H9 (cell line): Measurements from ENCODE around the gene OR7D2. TPM values are rescaled to one million over a fixed set of nuclear protein-coding genes. Genes with fewer than 3 reads are reported as not detected.

Experiments used
- DNase-seq: peaks from one replicate; pipeline ENCODE4 v3.0.0-alpha.2; 2017
- H2AFZ ChIP-seq: one replicate; pipeline ENCODE4 v1.6.1; 2013; ENCODE audit warnings: mild to moderate bottlenecking, low read length, control low read depth, moderate library complexity
- H2AK5ac ChIP-seq: 2 replicates; pipeline ENCODE4 v1.6.1; 2013; ENCODE audit warnings: low read length, control low read depth, mixed read lengths; ENCODE audit not compliant: insufficient read length
- H2BK120ac ChIP-seq: one replicate; pipeline ENCODE4 v1.6.1; 2013; ENCODE audit warnings: low read depth, mild to moderate bottlenecking, low read length, control low read depth, inconsistent platforms; ENCODE audit not compliant: poor library complexity, severe bottlenecking
- H2BK12ac ChIP-seq: 2 replicates; pipeline ENCODE4 v1.6.1; 2013; ENCODE audit warnings: low read length, control low read depth, mixed read lengths, low read depth; ENCODE audit not compliant: insufficient read length
- H2BK15ac ChIP-seq: 2 replicates; pipeline ENCODE4 v1.6.1; 2013; ENCODE audit warnings: low read depth, low read length, control low read depth
- H2BK20ac ChIP-seq: one replicate; pipeline ENCODE4 v1.6.1; 2013; ENCODE audit warnings: low read depth, mild to moderate bottlenecking, low read length, control low read depth, inconsistent platforms; ENCODE audit not compliant: poor library complexity, severe bottlenecking
- H2BK5ac ChIP-seq: 2 replicates; pipeline ENCODE4 v1.6.1; 2013; ENCODE audit warnings: low read length, control low read depth, mixed read lengths; ENCODE audit not compliant: insufficient read length
- H3K14ac ChIP-seq: 2 replicates; pipeline ENCODE4 v1.6.1; 2013; ENCODE audit warnings: low read length, control low read depth; ENCODE audit not compliant: insufficient read depth
- H3K18ac ChIP-seq: 2 replicates; pipeline ENCODE4 v1.6.1; 2013; ENCODE audit warnings: low read depth, mild to moderate bottlenecking, mixed read lengths, low read length, control low read depth; ENCODE audit not compliant: insufficient read length
- H3K23ac ChIP-seq: 2 replicates; pipeline ENCODE4 v1.6.1; 2013; ENCODE audit warnings: low read length, control low read depth, mixed read lengths, low read depth; ENCODE audit not compliant: insufficient read length
- H3K23me2 ChIP-seq: 2 replicates; pipeline ENCODE4 v1.6.1; 2013; ENCODE audit warnings: low read depth, mild to moderate bottlenecking, mixed read lengths, low read length, control low read depth; ENCODE audit not compliant: insufficient read length, poor library complexity, severe bottlenecking
- H3K27ac ChIP-seq: 2 replicates; pipeline ENCODE4 v1.5.1; 2013; ENCODE audit warnings: low read length, control low read depth, mixed read lengths, low read depth; ENCODE audit not compliant: insufficient read length
- H3K27me3 ChIP-seq: 2 replicates; pipeline ENCODE4 v1.6.1; 2013; ENCODE audit warnings: low read length, control low read depth, inconsistent platforms; ENCODE audit not compliant: insufficient read depth
- H3K4ac ChIP-seq: 2 replicates; pipeline ENCODE4 v1.6.1; 2013; ENCODE audit warnings: low read depth, mild to moderate bottlenecking, control low read depth, inconsistent platforms, low read length, moderate library complexity
- H3K4me1 ChIP-seq: 2 replicates; pipeline ENCODE4 v1.6.1; 2013; ENCODE audit warnings: low read length, control low read depth, inconsistent platforms; ENCODE audit not compliant: insufficient read depth
- H3K4me2 ChIP-seq: 2 replicates; pipeline ENCODE4 v1.6.1; 2013; ENCODE audit warnings: low read length, control low read depth, mixed read lengths; ENCODE audit not compliant: insufficient read length, insufficient read depth
- H3K56ac ChIP-seq: 2 replicates; pipeline ENCODE4 v1.6.1; 2013; ENCODE audit warnings: low read depth, mild to moderate bottlenecking, mixed read lengths, low read length, control low read depth; ENCODE audit not compliant: insufficient read length
- H3K79me1 ChIP-seq: 2 replicates; pipeline ENCODE4 v1.6.1; 2013; ENCODE audit warnings: low read depth, mild to moderate bottlenecking, moderate library complexity, low read length, control low read depth, inconsistent platforms; ENCODE audit not compliant: insufficient read depth, poor library complexity, severe bottlenecking
- H3K79me2 ChIP-seq: 2 replicates; pipeline ENCODE4 v1.6.1; 2013; ENCODE audit warnings: low read length, control low read depth, inconsistent platforms; ENCODE audit not compliant: insufficient read depth
- H3K9ac ChIP-seq: 2 replicates; pipeline ENCODE4 v1.6.1; 2013; ENCODE audit warnings: low read length, control low read depth, mixed read lengths; ENCODE audit not compliant: insufficient read length; ENCODE audit errors: extremely low read depth
- H3K9me3 ChIP-seq: one replicate; pipeline ENCODE4 v1.6.1; 2013; ENCODE audit warnings: low read depth, low read length, inconsistent platforms; ENCODE audit not compliant: control insufficient read depth
- H3T11ph ChIP-seq: one replicate; pipeline ENCODE4 v1.6.1; 2013; ENCODE audit warnings: mild to moderate bottlenecking, low read length, control low read depth, inconsistent platforms
- H4K20me1 ChIP-seq: one replicate; pipeline ENCODE4 v1.6.1; 2013; ENCODE audit not compliant: control insufficient read depth, insufficient read length, insufficient read depth
- H4K5ac ChIP-seq: 2 replicates; pipeline ENCODE4 v1.6.1; 2013; ENCODE audit warnings: low read depth, mild to moderate bottlenecking, mixed read lengths, low read length, control low read depth; ENCODE audit not compliant: insufficient read length
- H4K8ac ChIP-seq: replicated peaks from 2 replicates; pipeline ENCODE4 v1.6.1; 2013; ENCODE audit warnings: low read length, control low read depth, mixed read lengths, low read depth; ENCODE audit not compliant: insufficient read length
- H4K91ac ChIP-seq: 2 replicates; pipeline ENCODE4 v1.6.1; 2013; ENCODE audit warnings: low read depth, mild to moderate bottlenecking, moderate library complexity, mixed read lengths, low read length, control low read depth; ENCODE audit not compliant: insufficient read length
- H3K27ac Mint-ChIP-seq, 3 experiments: 2 replicates in 2 of 3; 3 replicates in 1 of 3; pipeline ENCODE4 v1.8.0; 2020 to 2021; ENCODE audit warnings: mixed read lengths in 3 of 3, mild to moderate bottlenecking in 1 of 3, moderate library complexity in 1 of 3
- H3K27me3 Mint-ChIP-seq: 2 replicates; pipeline ENCODE4 v1.8.0; 2021; ENCODE audit warnings: low read depth, mild to moderate bottlenecking, moderate library complexity, mixed read lengths
- H3K36me3 Mint-ChIP-seq, 3 experiments: 2 replicates in 2 of 3; 3 replicates in 1 of 3; pipeline ENCODE4 v1.8.0; 2020 to 2021; ENCODE audit warnings: low read depth in 3 of 3, mixed read lengths in 3 of 3; ENCODE audit not compliant: insufficient read depth in 1 of 3
- H3K4me1 Mint-ChIP-seq, 2 experiments: 2 replicates each; pipeline ENCODE4 v1.8.0; 2020; ENCODE audit warnings: mixed read lengths in 2 of 2
- H3K4me3 Mint-ChIP-seq, 2 experiments: 2 replicates in 1 of 2; 3 replicates in 1 of 2; pipeline ENCODE4 v1.8.0; 2020 to 2021; ENCODE audit warnings: mild to moderate bottlenecking in 2 of 2, mixed read lengths in 2 of 2, moderate library complexity in 1 of 2
- H3K9me3 Mint-ChIP-seq, 2 experiments: 2 replicates in 1 of 2; 3 replicates in 1 of 2; pipeline ENCODE4 v1.8.0; 2020; ENCODE audit warnings: mild to moderate bottlenecking in 2 of 2, mixed read lengths in 2 of 2, moderate library complexity in 1 of 2
- WGBS: extraction: QIAGEN DNeasy Blood & Tissue Kit; methylation state at CpG from one replicate; pipeline ENCODE4 v1.1.7; 2013; ENCODE audit warnings: missing lambda C conversion rate, low lambda C conversion rate, mixed read lengths; ENCODE audit not compliant: insufficient read length; ENCODE audit errors: extremely low coverage; 5-methylcytosine and 5-hydroxymethylcytosine counted together
- total RNA-seq: library from RNA; stranded (reverse); gene quantifications from 2 replicates; pipeline ENCODE4 v1.2.1, GENCODE V29; 2021
- TF ChIP-seq, protein P1 (sequence below): fragments of 200-600 bp; sonication (generic); conservative IDR thresholded peaks from 3 replicates; pipeline ENCODE4 v1.8.0; 2021; ENCODE audit warnings: antibody characterized with exemption, mild to moderate bottlenecking

OR7D2 gene
- total RNA-seq, 1 experiment from 2014 or later, result 0.31 TPM

DNA sequence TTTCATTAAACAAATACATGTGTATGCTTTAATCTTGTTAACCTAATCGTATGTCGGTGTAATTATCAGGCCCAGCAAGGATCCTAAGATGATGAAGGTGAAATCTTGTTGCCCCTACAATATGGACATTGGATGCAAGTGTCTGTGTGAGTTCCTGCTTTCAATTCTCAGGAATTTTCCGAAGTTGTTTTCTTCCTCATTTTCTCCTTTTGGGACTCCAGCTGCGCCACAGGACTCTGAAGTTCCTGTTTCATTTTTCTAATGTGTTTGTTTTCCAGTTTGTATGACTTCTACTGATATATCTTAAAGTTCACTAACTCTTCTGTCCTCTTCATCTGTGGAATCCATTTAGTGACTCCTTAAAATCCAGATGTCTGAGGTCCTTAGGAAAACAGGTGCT, 11.9 kb upstream of the OR7D2 start:
- Histone ChIP-seq H3K9me3 (no peaks in the 10 kb centered on the region), H3K4me2 (no peak overlapping the region), H3T11ph (no peak overlapping the region), H3K23ac (no peak overlapping the region), H2BK5ac (no peak overlapping the region), H2AK5ac (no peak overlapping the region), H3K9ac (no peak overlapping the region), H2BK12ac (no peak overlapping the region), H3K23me2 (no peaks in the 10 kb centered on the region), H3K56ac (no peak overlapping the region), H2AFZ (no peak overlapping the region), H2BK120ac (no peak overlapping the region), H3K79me1 (peaks cover 8% of the 10 kb centered on the region), H3K79me2 (no peaks in the 10 kb centered on the region), H3K18ac (no peak overlapping the region), H2BK15ac (no peak overlapping the region), H2BK20ac (no peak overlapping the region), H3K4ac (no peak overlapping the region), H3K27me3 (no peaks in the 10 kb centered on the region), H4K20me1 (no peaks in the 10 kb centered on the region), H4K8ac (no peak overlapping the region), H4K91ac (no peak overlapping the region), H3K14ac (no peak overlapping the region), H4K5ac (no peak overlapping the region), H3K27ac (no peak overlapping the region), H3K4me1 (no peaks in the 10 kb centered on the region)
- no peak overlapping the region for H3K4me3 Mint-ChIP-seq
- H3K27ac Mint-ChIP-seq, result no peak overlapping the region
- peaks cover 31 to 33% (median 31%) of the 10 kb centered on the region in 3 experiments for H3K36me3 Mint-ChIP-seq
- TF ChIP-seq, protein P1, sequence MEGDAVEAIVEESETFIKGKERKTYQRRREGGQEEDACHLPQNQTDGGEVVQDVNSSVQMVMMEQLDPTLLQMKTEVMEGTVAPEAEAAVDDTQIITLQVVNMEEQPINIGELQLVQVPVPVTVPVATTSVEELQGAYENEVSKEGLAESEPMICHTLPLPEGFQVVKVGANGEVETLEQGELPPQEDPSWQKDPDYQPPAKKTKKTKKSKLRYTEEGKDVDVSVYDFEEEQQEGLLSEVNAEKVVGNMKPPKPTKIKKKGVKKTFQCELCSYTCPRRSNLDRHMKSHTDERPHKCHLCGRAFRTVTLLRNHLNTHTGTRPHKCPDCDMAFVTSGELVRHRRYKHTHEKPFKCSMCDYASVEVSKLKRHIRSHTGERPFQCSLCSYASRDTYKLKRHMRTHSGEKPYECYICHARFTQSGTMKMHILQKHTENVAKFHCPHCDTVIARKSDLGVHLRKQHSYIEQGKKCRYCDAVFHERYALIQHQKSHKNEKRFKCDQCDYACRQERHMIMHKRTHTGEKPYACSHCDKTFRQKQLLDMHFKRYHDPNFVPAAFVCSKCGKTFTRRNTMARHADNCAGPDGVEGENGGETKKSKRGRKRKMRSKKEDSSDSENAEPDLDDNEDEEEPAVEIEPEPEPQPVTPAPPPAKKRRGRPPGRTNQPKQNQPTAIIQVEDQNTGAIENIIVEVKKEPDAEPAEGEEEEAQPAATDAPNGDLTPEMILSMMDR, result no peak
- H3K9me3 Mint-ChIP-seq, result peaks cover 9 to 10% of the 10 kb centered on the region in 2 experiments; a peak in 4 of 5 replicates
- H3K4me1 Mint-ChIP-seq, result no peaks in the 10 kb centered on the region
- no peak for DNase-seq
- no CpG with 5 or more reads among the region's 4 CpGs for WGBS
- H3K27me3 Mint-ChIP-seq, result no peaks in the 10 kb centered on the region
